IMR-90 (cell line): ENCODE data around the gene TMEM59.

Experiments used
- CHD1 ChIP-seq: IDR thresholded peaks from 2 replicates; pipeline ENCODE4 v1.6.1; 2012; ENCODE audit warnings: low read depth, low read length, improper control_type of control experiment
- FOS ChIP-seq: fragments of 150-350 bp; IDR thresholded peaks from 2 replicates; pipeline ENCODE4 v1.6.1; 2016; ENCODE audit warnings: low read depth, low read length
- MAFK ChIP-seq: IDR thresholded peaks from 2 replicates; pipeline ENCODE4 v1.6.1; 2012; ENCODE audit warnings: low read depth, low read length, improper control_type of control experiment
- MXI1 ChIP-seq: IDR thresholded peaks from 2 replicates; pipeline ENCODE4 v1.6.1; 2012; ENCODE audit warnings: low read depth, mild to moderate bottlenecking, low read length, moderate library complexity, borderline replicate concordance
- POLR2A ChIP-seq: IDR thresholded peaks from 2 replicates; pipeline ENCODE4 v1.6.1; 2012; ENCODE audit warnings: mild to moderate bottlenecking, low read depth, low read length
- RCOR1 ChIP-seq: IDR thresholded peaks from 2 replicates; pipeline ENCODE4 v1.6.1; 2012; ENCODE audit warnings: mild to moderate bottlenecking, low read length, improper control_type of control experiment; ENCODE audit not compliant: insufficient replicate concordance
- SMC3 ChIP-seq: fragments of 150-350 bp; IDR thresholded peaks from 2 replicates; pipeline ENCODE4 v1.6.1; 2016; ENCODE audit warnings: low read depth, mild to moderate bottlenecking, antibody characterized with exemption, low read length, moderate library complexity
- TF ChIP-seq, protein P1 (sequence below): conservative IDR thresholded peaks from 2 replicates; pipeline ENCODE4 v1.5.1; 2012; ENCODE audit warnings: mild to moderate bottlenecking, low read depth, low read length, improper control_type of control experiment
- TF ChIP-seq, protein P2 (sequence below): fragments of 150-350 bp; IDR thresholded peaks from 2 replicates; pipeline ENCODE4 v1.6.1; 2016; ENCODE audit warnings: low read depth, mild to moderate bottlenecking, low read length, moderate library complexity, borderline replicate concordance

DNA sequence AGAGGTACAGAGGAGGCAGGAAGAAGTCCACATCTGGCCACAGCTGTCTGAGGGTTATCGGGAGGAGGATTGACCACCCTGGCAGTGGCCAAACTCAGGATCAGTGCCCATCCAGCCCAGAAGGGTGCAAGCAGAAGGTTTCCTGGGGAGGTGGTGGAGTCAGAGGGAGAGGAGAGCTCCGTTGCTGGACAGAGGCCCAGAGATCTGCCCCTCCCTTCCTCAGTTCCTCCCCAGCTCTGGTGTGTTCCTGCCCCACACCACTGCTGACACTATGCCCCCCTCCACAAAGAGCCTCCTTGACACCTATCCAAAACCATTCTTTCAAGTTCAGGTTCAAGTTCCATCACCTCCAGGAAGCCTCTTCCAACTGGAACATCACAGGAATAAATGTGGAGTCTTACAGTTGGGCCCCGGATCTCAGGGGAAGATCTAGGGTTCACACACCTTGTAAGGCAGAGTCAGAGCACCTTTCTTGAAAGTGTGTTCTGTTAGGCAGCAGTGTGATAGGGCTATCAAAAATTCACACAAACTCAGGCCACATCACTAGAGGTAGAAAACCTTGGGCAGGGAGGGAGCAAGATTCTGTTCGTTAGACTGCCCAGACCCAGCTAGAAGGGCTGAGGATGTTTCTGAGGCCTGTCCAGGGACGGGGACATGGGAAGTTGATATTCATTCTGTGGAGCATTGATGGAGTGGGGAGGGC, 42.4 kb downstream of the TMEM59 start:
- TF ChIP-seq, protein P1, sequence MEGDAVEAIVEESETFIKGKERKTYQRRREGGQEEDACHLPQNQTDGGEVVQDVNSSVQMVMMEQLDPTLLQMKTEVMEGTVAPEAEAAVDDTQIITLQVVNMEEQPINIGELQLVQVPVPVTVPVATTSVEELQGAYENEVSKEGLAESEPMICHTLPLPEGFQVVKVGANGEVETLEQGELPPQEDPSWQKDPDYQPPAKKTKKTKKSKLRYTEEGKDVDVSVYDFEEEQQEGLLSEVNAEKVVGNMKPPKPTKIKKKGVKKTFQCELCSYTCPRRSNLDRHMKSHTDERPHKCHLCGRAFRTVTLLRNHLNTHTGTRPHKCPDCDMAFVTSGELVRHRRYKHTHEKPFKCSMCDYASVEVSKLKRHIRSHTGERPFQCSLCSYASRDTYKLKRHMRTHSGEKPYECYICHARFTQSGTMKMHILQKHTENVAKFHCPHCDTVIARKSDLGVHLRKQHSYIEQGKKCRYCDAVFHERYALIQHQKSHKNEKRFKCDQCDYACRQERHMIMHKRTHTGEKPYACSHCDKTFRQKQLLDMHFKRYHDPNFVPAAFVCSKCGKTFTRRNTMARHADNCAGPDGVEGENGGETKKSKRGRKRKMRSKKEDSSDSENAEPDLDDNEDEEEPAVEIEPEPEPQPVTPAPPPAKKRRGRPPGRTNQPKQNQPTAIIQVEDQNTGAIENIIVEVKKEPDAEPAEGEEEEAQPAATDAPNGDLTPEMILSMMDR: no peak
- TF ChIP-seq POLR2A: no peak
- no peak for TF ChIP-seq MXI1
- TF ChIP-seq SMC3: no peak
- TF ChIP-seq CHD1: no peak
- no peak for TF ChIP-seq FOS
- no peak for TF ChIP-seq RCOR1
- no peak for TF ChIP-seq MAFK
- TF ChIP-seq, protein P2, sequence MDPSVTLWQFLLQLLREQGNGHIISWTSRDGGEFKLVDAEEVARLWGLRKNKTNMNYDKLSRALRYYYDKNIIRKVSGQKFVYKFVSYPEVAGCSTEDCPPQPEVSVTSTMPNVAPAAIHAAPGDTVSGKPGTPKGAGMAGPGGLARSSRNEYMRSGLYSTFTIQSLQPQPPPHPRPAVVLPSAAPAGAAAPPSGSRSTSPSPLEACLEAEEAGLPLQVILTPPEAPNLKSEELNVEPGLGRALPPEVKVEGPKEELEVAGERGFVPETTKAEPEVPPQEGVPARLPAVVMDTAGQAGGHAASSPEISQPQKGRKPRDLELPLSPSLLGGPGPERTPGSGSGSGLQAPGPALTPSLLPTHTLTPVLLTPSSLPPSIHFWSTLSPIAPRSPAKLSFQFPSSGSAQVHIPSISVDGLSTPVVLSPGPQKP: no peak
